Smooth muscle cell (in vitro differentiated cells): Measurements from ENCODE around the gene ZNF423. TPM values are rescaled to one million over a fixed set of nuclear protein-coding genes. Genes with fewer than 3 reads are reported as not detected.
A peak's percentile ranks its signal among the peaks of the same experiment; 100 is the strongest.

Experiments
- DNase-seq: peaks from one replicate; lab custom pipeline; 2025; ENCODE audit not compliant: unreplicated experiment; lab: John Stamatoyannopoulos, UW
- H2AFZ ChIP-seq: fragments of 200-600 bp; sonication (generic); 2 replicates; pipeline ENCODE4 v1.6.0; 2016; ENCODE audit warnings: antibody characterized with exemption, low read depth, mild to moderate bottlenecking
- H3F3A ChIP-seq: fragments of 200-600 bp; sonication (generic); 2 replicates; pipeline ENCODE4 v1.6.0; 2017; ENCODE audit warnings: antibody characterized with exemption, low read depth
- H3K27ac ChIP-seq: fragments of 200-600 bp; sonication (generic); 2 replicates; pipeline ENCODE4 v1.5.1; 2016; ENCODE audit warnings: low read depth, mild to moderate bottlenecking
- H3K27me3 ChIP-seq: fragments of 200-600 bp; sonication (generic); 2 replicates; pipeline ENCODE4 v1.6.1; 2016; ENCODE audit warnings: low read depth, mild to moderate bottlenecking
- H3K36me3 ChIP-seq: fragments of 200-600 bp; sonication (generic); 2 replicates; pipeline ENCODE4 v1.5.1; 2016; ENCODE audit warnings: low read depth
- H3K4me1 ChIP-seq: fragments of 200-600 bp; sonication (generic); 2 replicates; pipeline ENCODE4 v1.5.1; 2016; ENCODE audit warnings: low read depth
- H3K4me2 ChIP-seq: fragments of 200-600 bp; sonication (generic); 2 replicates; pipeline ENCODE4 v1.6.0; 2016; ENCODE audit warnings: mild to moderate bottlenecking
- H3K4me3 ChIP-seq: fragments of 200-600 bp; sonication (generic); 2 replicates; pipeline ENCODE4 v1.5.1; 2016; ENCODE audit warnings: mild to moderate bottlenecking
- H3K79me2 ChIP-seq: fragments of 200-600 bp; sonication (generic); 2 replicates; pipeline ENCODE4 v1.6.0; 2016; ENCODE audit warnings: low read depth, mild to moderate bottlenecking
- H3K9ac ChIP-seq: fragments of 200-600 bp; sonication (generic); 2 replicates; pipeline ENCODE4 v1.6.0; 2016; ENCODE audit warnings: low read depth
- H3K9me3 ChIP-seq: fragments of 200-600 bp; sonication (generic); replicated peaks from 2 replicates; pipeline ENCODE4 v1.5.1; 2016; ENCODE audit warnings: low read depth
- H4K20me1 ChIP-seq: fragments of 200-600 bp; sonication (generic); 2 replicates; pipeline ENCODE4 v1.6.0; 2016; ENCODE audit warnings: low read depth
- CTCF ChIP-seq: fragments of 200-600 bp; sonication (generic); IDR thresholded peaks from 2 replicates; pipeline ENCODE4 v1.5.1; 2017; ENCODE audit warnings: borderline replicate concordance, mild to moderate bottlenecking, antibody characterized with exemption; ENCODE audit not compliant: insufficient read depth, poor library complexity, severe bottlenecking
- WGBS: methylation state at CpG from one replicate; pipeline ENCODE4 v1.1.7; 2016; ENCODE audit warnings: low lambda C conversion rate; 5-methylcytosine and 5-hydroxymethylcytosine counted together
- polyA plus RNA-seq: library from polyadenylated mRNA; unstranded; fragments of >200 nt; fragmentation: Nextera tagmentation; extraction: Ambion mirVana; gene quantifications from 2 replicates; pipeline ENCODE4 v1.2.1, GENCODE V29; 2016
- total RNA-seq: library from RNA; depleted of rRNA; stranded (reverse); fragments of >200 nt; gene quantifications from 2 replicates; pipeline ENCODE4 v1.2.3, GENCODE V29; 2014

Gene ZNF423
- total and polyA plus RNA-seq, 2 experiments from 2014 or later = 6.9 to 7.0 TPM

GRCh38 chr16:49598383-49599170, 257.3 kb downstream of the ZNF423 start:
- H2AFZ ChIP-seq = no peak overlapping the region
- H3F3A ChIP-seq = no peaks in the 10 kb centered on the region
- H3K27ac ChIP-seq = no peak overlapping the region
- TF ChIP-seq CTCF = no peak
- H3K9me3 ChIP-seq = no peaks in the 10 kb centered on the region
- no peaks in the 10 kb centered on the region for H3K27me3 ChIP-seq
- no peaks in the 10 kb centered on the region for H4K20me1 ChIP-seq
- peaks cover 22% of the 10 kb centered on the region for H3K4me1 ChIP-seq
- WGBS = 96% methylated on average over 8 of the region's 8 CpGs
- H3K4me3 ChIP-seq = no peak overlapping the region
- no peak overlapping the region for H3K9ac ChIP-seq
- H3K79me2 ChIP-seq = no peaks in the 10 kb centered on the region
- no peak for DNase-seq
- no peaks in the 10 kb centered on the region for H3K36me3 ChIP-seq
- no peak overlapping the region for H3K4me2 ChIP-seq

GRCh38 chr16:49597796-49598195, 258.1 kb downstream of the ZNF423 start:
- no peak overlapping the region for H3K9ac ChIP-seq
- no peak for DNase-seq
- H3K27ac ChIP-seq = no peak overlapping the region
- H2AFZ ChIP-seq = no peak overlapping the region
- no peaks in the 10 kb centered on the region for H3K79me2 ChIP-seq
- no peak overlapping the region for H3K4me2 ChIP-seq
- no peaks in the 10 kb centered on the region for H3K36me3 ChIP-seq
- H4K20me1 ChIP-seq = peaks cover under 1% of the 10 kb centered on the region
- H3K4me3 ChIP-seq = no peak overlapping the region
- no peaks in the 10 kb centered on the region for H3K27me3 ChIP-seq
- no peak for TF ChIP-seq CTCF
- peaks cover 22% of the 10 kb centered on the region for H3K4me1 ChIP-seq
- no peaks in the 10 kb centered on the region for H3K9me3 ChIP-seq
- WGBS = 72% methylated on average over 2 of the region's 2 CpGs
- no peaks in the 10 kb centered on the region for H3F3A ChIP-seq

GRCh38 chr16:49596648-49597291, 259.1 kb downstream of the ZNF423 start:
- Histone ChIP-seq H3K79me2 (no peaks in the 10 kb centered on the region), H3K4me1 (peaks cover 22% of the 10 kb centered on the region), H3K36me3 (no peaks in the 10 kb centered on the region), H3F3A (no peaks in the 10 kb centered on the region), H3K9me3 (no peaks in the 10 kb centered on the region), H3K9ac (no peak overlapping the region), H4K20me1 (peaks cover 5% of the 10 kb centered on the region), H3K27ac (peak overlapping the region; percentile 53), H2AFZ (no peak overlapping the region), H3K4me2 (peak overlapping the region; percentile 82), H3K4me3 (no peak overlapping the region), H3K27me3 (no peaks in the 10 kb centered on the region)
- DNase-seq = no peak
- TF ChIP-seq CTCF = no peak
- WGBS = 80% methylated on average over 10 of the region's 10 CpGs
